GM12878 (cell line): ENCODE measurements around the gene SULF2. TPM values are rescaled to one million over a fixed set of nuclear protein-coding genes. Genes with fewer than 3 reads are reported as not detected.
A peak's percentile ranks its signal among the peaks of the same experiment; 100 is the strongest.

ENCODE experiments used
- ATAC-seq: fragments of 200-7000 bp; cut with Tn5 transposase; 3 replicates; pipeline ENCODE4 v1.9.1; 2020; ENCODE audit warnings: mild to moderate bottlenecking, moderate library complexity
- BruUV-seq: library from RNA; stranded (reverse); fragments of 400-500 nt; replicated peaks from 2 replicates; lab custom pipeline; 2021; lab: Mats Ljungman, UMichigan
- CTCF ChIA-PET: fragments of 300-600 bp; sonication (Branson Sonifier 250); formaldehyde crosslinking; extraction: SDS; loops from one replicate; lab custom pipeline; 2021; ENCODE audit warnings: inconsistent platforms; lab: Yijun Ruan, JAX
- POLR2A ChIA-PET: fragments of 350-600 bp; formaldehyde crosslinking; extraction: SDS; loops from one replicate; lab custom pipeline; 2021; ENCODE audit warnings: inconsistent platforms; lab: Charles Lee
- RAD21 ChIA-PET: fragments of 300-600 bp; sonication (Branson Sonifier 250); formaldehyde crosslinking; loops from one replicate; lab custom pipeline; 2023; ENCODE audit warnings: antibody characterized with exemption; ENCODE audit not compliant: unreplicated experiment; lab: Charles Lee
- SMC1A ChIA-PET: fragments of 300-600 bp; sonication (Branson Sonifier 250); formaldehyde crosslinking; loops from one replicate; lab custom pipeline; 2023; ENCODE audit not compliant: unreplicated experiment, uncharacterized antibody; lab: Charles Lee
- DNase-seq: peaks from one replicate; pipeline ENCODE4 v3.0.0-alpha.2; 2011; ENCODE audit warnings: low read depth, low spot score
- FAIRE-seq: peaks from 3 replicates; lab custom pipeline; 2011; peaks lifted over from hg19 to GRCh38; lab: Jason Lieb, UNC
- H2AFZ ChIP-seq: 2 replicates; pipeline ENCODE4 v1.6.0; 2011; ENCODE audit warnings: low read depth, low read length, control low read depth; ENCODE audit not compliant: control insufficient read depth
- H3K27ac ChIP-seq: 2 replicates; pipeline ENCODE4 v1.5.1; 2011; ENCODE audit warnings: control low read depth; ENCODE audit not compliant: control insufficient read depth, insufficient read depth
- H3K27me3 ChIP-seq, 2 experiments: replicated peaks in 1 of 2; 2 replicates each; pipeline versions ENCODE4 v1.6.0 to v1.6.1; 2011; ENCODE audit warnings: low read length in 1 of 2; ENCODE audit not compliant: control insufficient read depth in 2 of 2, insufficient read depth in 2 of 2
- H3K36me3 ChIP-seq, 2 experiments: 2 replicates each; pipeline ENCODE4 v1.5.1; 2011; ENCODE audit warnings: low read length in 1 of 2; ENCODE audit not compliant: control insufficient read depth in 2 of 2, insufficient read depth in 2 of 2
- H3K4me1 ChIP-seq: 2 replicates; pipeline ENCODE4 v1.6.1; 2011; ENCODE audit warnings: mild to moderate bottlenecking, low read length, moderate library complexity, mixed read lengths; ENCODE audit not compliant: control insufficient read depth, insufficient read depth
- H3K4me2 ChIP-seq: 2 replicates; pipeline ENCODE4 v1.6.0; 2011; ENCODE audit warnings: control low read depth; ENCODE audit not compliant: control insufficient read depth, insufficient read depth
- H3K4me3 ChIP-seq: fragments of 200-600 bp; sonication (generic); 2 replicates; pipeline ENCODE4 v1.5.1; 2016
- H3K79me2 ChIP-seq: 2 replicates; pipeline ENCODE4 v1.6.0; 2011; ENCODE audit warnings: low read length; ENCODE audit not compliant: control insufficient read depth, insufficient read depth
- H3K9ac ChIP-seq: 2 replicates; pipeline ENCODE4 v1.8.0; 2011; ENCODE audit warnings: low read length, control low read depth, mixed read lengths; ENCODE audit not compliant: control insufficient read depth, insufficient read depth
- H3K9me3 ChIP-seq: replicated peaks from 3 replicates; pipeline ENCODE4 v1.5.1; 2011; ENCODE audit warnings: mild to moderate bottlenecking, low read length; ENCODE audit not compliant: control insufficient read depth, insufficient read depth
- H4K20me1 ChIP-seq: 2 replicates; pipeline ENCODE4 v1.6.0; 2011; ENCODE audit not compliant: control insufficient read depth, insufficient read depth
- BRCA1 ChIP-seq: IDR thresholded peaks from 2 replicates; pipeline ENCODE4 v1.6.1; 2011; ENCODE audit warnings: low read depth, low read length, improper control_type of control experiment
- ETV6 ChIP-seq, 2 experiments: fragments of 450-650 bp in 1 of 2; IDR thresholded peaks in 1 of 2; conservative IDR thresholded peaks in 1 of 2; 2 replicates each; pipeline ENCODE4 v1.6.1; 2014; ENCODE audit warnings: antibody characterized with exemption in 1 of 2, borderline replicate concordance in 1 of 2, low read depth in 1 of 2, mild to moderate bottlenecking in 1 of 2, moderate library complexity in 1 of 2
- GABPA ChIP-seq: IDR thresholded peaks from 2 replicates; pipeline ENCODE4 v1.6.1; 2014; ENCODE audit warnings: antibody characterized with exemption, low read depth, mild to moderate bottlenecking, inconsistent platforms
- JUNB ChIP-seq: IDR thresholded peaks from 2 replicates; pipeline ENCODE4 v1.6.1; 2016; ENCODE audit warnings: antibody characterized with exemption, mild to moderate bottlenecking
- NR2F1 ChIP-seq: fragments of 450-650 bp; conservative IDR thresholded peaks from 2 replicates; pipeline ENCODE4 v1.6.1; 2017; ENCODE audit warnings: mild to moderate bottlenecking
- WGBS: methylation state at CpG from one replicate; pipeline ENCODE4 v1.1.6; 2016; ENCODE audit warnings: low lambda C conversion rate; ENCODE audit not compliant: insufficient replicate concordance, insufficient coverage; ENCODE audit errors: missing lambda C conversion rate; 5-methylcytosine and 5-hydroxymethylcytosine counted together
- in situ Hi-C: fragments of 300-500 bp; cut with MboI; formaldehyde crosslinking; loops from 9 replicates; pipeline ENCODE4 v1.14.3; 2018; ENCODE audit warnings: mixed read lengths
- intact Hi-C: fragments of 100-400 bp; cut with micrococcal nuclease; formaldehyde crosslinking; loops from one replicate; pipeline ENCODE4 v1.14.2; 2022; ENCODE audit not compliant: unreplicated experiment
- polyA plus RNA-seq, 11 experiments: library from polyadenylated mRNA; depleted of rRNA in 4 of 11; unstranded in 6 of 11; stranded (reverse) in 5 of 11; fragments of >200 nt; fragmentation: Nextera tagmentation in 4 of 11; fragmentation: Illumina TruSeq in 1 of 11; extraction: Ambion mirVana in 4 of 11; extraction: Trizol in 1 of 11; gene quantifications; 1 replicate in 1 of 11; 2 replicates in 10 of 11; pipeline versions ENCODE4 v1.2.1 to v1.2.3, GENCODE V29; 2011 to 2016; ENCODE audit warnings: inconsistent platforms in 2 of 11, missing spikeins in 2 of 11, low read depth in 1 of 11
- total RNA-seq, 4 experiments: library from RNA; depleted of rRNA in 3 of 4; stranded (reverse); fragments of >200 nt in 3 of 4; fragmentation: Illumina TruSeq in 1 of 4; extraction: Trizol in 1 of 4; gene quantifications; 2 replicates each; pipeline versions ENCODE4 v1.2.1 to v1.2.3, GENCODE V29; 2013 to 2021
- TF ChIP-seq, protein P1 (sequence below): IDR thresholded peaks from 2 replicates; pipeline ENCODE4 v1.6.1; 2011; ENCODE audit warnings: mild to moderate bottlenecking, low read depth, low read length, moderate library complexity; ENCODE audit not compliant: insufficient replicate concordance
- TF ChIP-seq, protein P2 (sequence below): fragments of 450-650 bp; IDR thresholded peaks from 2 replicates; pipeline ENCODE4 v1.6.1; 2017; ENCODE audit warnings: borderline replicate concordance
- TF ChIP-seq, protein P3 (sequence below), 3 experiments: IDR thresholded peaks in 2 of 3; conservative IDR thresholded peaks in 1 of 3; 2 replicates each; pipeline ENCODE4 v1.5.1; 2011; ENCODE audit warnings: low read depth in 3 of 3, low read length in 3 of 3, mild to moderate bottlenecking in 3 of 3, control low read depth in 2 of 3, moderate library complexity in 2 of 3, inconsistent platforms in 1 of 3, mixed read lengths in 1 of 3; ENCODE audit not compliant: control insufficient read depth in 2 of 3, insufficient read depth in 1 of 3; ENCODE audit errors: extremely low read depth in 1 of 3

Gene SULF2
- total and polyA plus RNA-seq, 10 of the 15 experiments (the other 5 are each of a cell fraction or from before 2014, with no cell fraction given): 0.69 to 4.1 (median 1.6) TPM

- no peak overlapping the region for H3K4me2 ChIP-seq
- no peak overlapping the region for H3K9ac ChIP-seq
- SMC1A ChIA-PET: no interaction called here
- RAD21 ChIA-PET: no interaction called here
- 97% methylated on average over 3 of the region's 3 CpGs for WGBS
- H3K9me3 ChIP-seq: no peaks in the 10 kb centered on the region
- in situ Hi-C loops: no loop called here
- intact Hi-C loops: no loop called here
- no peak overlapping the region for H3K27ac ChIP-seq
- no TSS peak for BruUV-seq
- H3K79me2 ChIP-seq: no peaks in the 10 kb centered on the region
- no peak for DNase-seq
- no peaks in the 10 kb centered on the region for H3K4me1 ChIP-seq
- CTCF ChIA-PET: no interaction called here
- FAIRE-seq: no peak
- no peak for ATAC-seq
- H4K20me1 ChIP-seq: no peaks in the 10 kb centered on the region
- H3K36me3 ChIP-seq: peaks cover 17 to 65% of the 10 kb centered on the region in 2 experiments
- 0 out of 4 replicates have a peak, but pooled peaks of 1 of the 2 experiments have one; percentile 41 for TF ChIP-seq ETV6 (conservative IDR thresholded peaks at IDR 0.05 in 1 of 2, IDR thresholded peaks at IDR 0.05 in 1 of 2; ENCODE audit: borderline replicate concordance in 1 of 2, low read depth in 1 of 2)
- no peak for TF ChIP-seq NR2F1
- no peak overlapping the region for H2AFZ ChIP-seq
- POLR2A ChIA-PET: no interaction called here
- no peaks in the 10 kb centered on the region for H3K27me3 ChIP-seq
- H3K4me3 ChIP-seq: no peak overlapping the region
These were observed 133.0 kb downstream of the SULF2 start for GRCh38 chr20:47652301-47652700.

DNA sequence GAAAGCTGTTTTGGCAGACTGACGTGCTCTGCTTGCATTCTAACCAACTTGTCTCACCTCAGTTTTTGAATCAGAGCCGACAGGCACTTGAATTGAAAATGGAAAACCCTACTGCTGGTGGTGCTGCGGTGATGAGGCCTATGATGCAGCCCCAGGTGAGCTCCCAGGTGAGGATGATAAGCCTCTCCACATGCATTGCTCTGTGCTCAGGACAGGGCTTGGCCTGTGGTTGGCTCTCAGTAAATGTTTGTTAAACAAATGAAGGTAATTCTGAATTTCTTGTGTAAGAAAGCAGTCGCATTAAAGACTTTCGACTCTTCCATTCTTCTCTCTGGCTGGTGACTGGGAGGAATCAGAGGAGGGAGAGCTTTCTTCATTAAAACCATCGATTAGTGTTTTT, 136.3 kb downstream of the SULF2 start:
- Histone ChIP-seq H3K9me3 (no peaks in the 10 kb centered on the region), H4K20me1 (no peaks in the 10 kb centered on the region), H3K27me3 (no peaks in the 10 kb centered on the region), H3K4me2 (no peak overlapping the region), H3K36me3 (peaks cover 29 to 64% of the 10 kb centered on the region in 2 experiments), H3K9ac (no peak overlapping the region), H3K79me2 (no peaks in the 10 kb centered on the region), H2AFZ (no peak overlapping the region), H3K27ac (no peak overlapping the region), H3K4me3 (no peak overlapping the region), H3K4me1 (no peaks in the 10 kb centered on the region)
- SMC1A ChIA-PET: interaction anchor here (1.4 kb wide), 1 partner anchor 11 kb away, joined by 8 read pairs; no protein-coding TSS in a partner anchor
- BruUV-seq: no TSS peak
- no peak for ATAC-seq
- CTCF ChIA-PET: interaction anchor here (1.3 to 1.5 kb wide), 2 partner anchors 13 to 15 kb away, joined by 5 to 6 read pairs; no protein-coding TSS in a partner anchor
- POLR2A ChIA-PET: interaction anchor here (0.5 kb wide), 1 partner anchor 140 kb away, joined by 3 read pairs; no protein-coding TSS in a partner anchor
- 98% methylated on average over 6 of the region's 6 CpGs for WGBS
- no peak for DNase-seq
- FAIRE-seq: no peak
- intact Hi-C loops (no loop called here), in situ Hi-C loops (no loop called here)
- TF ChIP-seq, protein P1, sequence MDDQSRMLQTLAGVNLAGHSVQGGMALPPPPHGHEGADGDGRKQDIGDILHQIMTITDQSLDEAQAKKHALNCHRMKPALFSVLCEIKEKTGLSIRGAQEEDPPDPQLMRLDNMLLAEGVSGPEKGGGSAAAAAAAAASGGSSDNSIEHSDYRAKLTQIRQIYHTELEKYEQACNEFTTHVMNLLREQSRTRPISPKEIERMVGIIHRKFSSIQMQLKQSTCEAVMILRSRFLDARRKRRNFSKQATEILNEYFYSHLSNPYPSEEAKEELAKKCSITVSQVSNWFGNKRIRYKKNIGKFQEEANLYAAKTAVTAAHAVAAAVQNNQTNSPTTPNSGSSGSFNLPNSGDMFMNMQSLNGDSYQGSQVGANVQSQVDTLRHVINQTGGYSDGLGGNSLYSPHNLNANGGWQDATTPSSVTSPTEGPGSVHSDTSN: no peak
- no peak for TF ChIP-seq JUNB
- TF ChIP-seq GABPA: no peak
- TF ChIP-seq, protein P2, sequence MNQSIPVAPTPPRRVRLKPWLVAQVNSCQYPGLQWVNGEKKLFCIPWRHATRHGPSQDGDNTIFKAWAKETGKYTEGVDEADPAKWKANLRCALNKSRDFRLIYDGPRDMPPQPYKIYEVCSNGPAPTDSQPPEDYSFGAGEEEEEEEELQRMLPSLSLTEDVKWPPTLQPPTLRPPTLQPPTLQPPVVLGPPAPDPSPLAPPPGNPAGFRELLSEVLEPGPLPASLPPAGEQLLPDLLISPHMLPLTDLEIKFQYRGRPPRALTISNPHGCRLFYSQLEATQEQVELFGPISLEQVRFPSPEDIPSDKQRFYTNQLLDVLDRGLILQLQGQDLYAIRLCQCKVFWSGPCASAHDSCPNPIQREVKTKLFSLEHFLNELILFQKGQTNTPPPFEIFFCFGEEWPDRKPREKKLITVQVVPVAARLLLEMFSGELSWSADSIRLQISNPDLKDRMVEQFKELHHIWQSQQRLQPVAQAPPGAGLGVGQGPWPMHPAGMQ: no peak
- TF ChIP-seq BRCA1: no peak
- TF ChIP-seq, protein P3, sequence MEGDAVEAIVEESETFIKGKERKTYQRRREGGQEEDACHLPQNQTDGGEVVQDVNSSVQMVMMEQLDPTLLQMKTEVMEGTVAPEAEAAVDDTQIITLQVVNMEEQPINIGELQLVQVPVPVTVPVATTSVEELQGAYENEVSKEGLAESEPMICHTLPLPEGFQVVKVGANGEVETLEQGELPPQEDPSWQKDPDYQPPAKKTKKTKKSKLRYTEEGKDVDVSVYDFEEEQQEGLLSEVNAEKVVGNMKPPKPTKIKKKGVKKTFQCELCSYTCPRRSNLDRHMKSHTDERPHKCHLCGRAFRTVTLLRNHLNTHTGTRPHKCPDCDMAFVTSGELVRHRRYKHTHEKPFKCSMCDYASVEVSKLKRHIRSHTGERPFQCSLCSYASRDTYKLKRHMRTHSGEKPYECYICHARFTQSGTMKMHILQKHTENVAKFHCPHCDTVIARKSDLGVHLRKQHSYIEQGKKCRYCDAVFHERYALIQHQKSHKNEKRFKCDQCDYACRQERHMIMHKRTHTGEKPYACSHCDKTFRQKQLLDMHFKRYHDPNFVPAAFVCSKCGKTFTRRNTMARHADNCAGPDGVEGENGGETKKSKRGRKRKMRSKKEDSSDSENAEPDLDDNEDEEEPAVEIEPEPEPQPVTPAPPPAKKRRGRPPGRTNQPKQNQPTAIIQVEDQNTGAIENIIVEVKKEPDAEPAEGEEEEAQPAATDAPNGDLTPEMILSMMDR (IDR thresholded peaks at IDR 0.05 in 2 of 3, conservative IDR thresholded peaks at IDR 0.05 in 1 of 3; ENCODE audit: control insufficient read depth in 2 of 3, extremely low read depth in 1 of 3, insufficient read depth in 1 of 3, low read depth in 3 of 3, low read length in 3 of 3): no peak
- RAD21 ChIA-PET: no interaction called here
